IPS-15b (cell line): ENCODE measurements around the gene MAP3K7.

Experiments used
- H3K27me3 ChIP-seq: one replicate; pipeline ENCODE4 v1.6.1; 2013; ENCODE audit warnings: low read length; ENCODE audit not compliant: control insufficient read depth, insufficient read depth
- H3K36me3 ChIP-seq: one replicate; pipeline ENCODE4 v1.6.1; 2013; ENCODE audit warnings: low read length; ENCODE audit not compliant: control insufficient read depth, insufficient read depth
- H3K4me1 ChIP-seq: one replicate; pipeline ENCODE4 v1.6.1; 2013; ENCODE audit warnings: mild to moderate bottlenecking, low read length; ENCODE audit not compliant: control insufficient read depth, insufficient read depth
- H3K4me3 ChIP-seq: one replicate; pipeline ENCODE4 v1.5.1; 2013; ENCODE audit warnings: low read depth, low read length
- H3K9ac ChIP-seq: one replicate; pipeline ENCODE4 v1.6.1; 2013; ENCODE audit warnings: low read depth, mild to moderate bottlenecking, low read length
- H3K9me3 ChIP-seq: one replicate; pipeline ENCODE4 v1.6.1; 2013; ENCODE audit warnings: mild to moderate bottlenecking, low read length; ENCODE audit not compliant: control insufficient read depth, insufficient read depth

The MAP3K7 gene

GRCh38 chr6:90492369-90492768 lies 94.5 kb downstream of the MAP3K7 start:
- Histone ChIP-seq H3K27me3 (no peaks in the 10 kb centered on the region), H3K4me1 (peaks cover 41% of the 10 kb centered on the region), H3K36me3 (no peaks in the 10 kb centered on the region), H3K9ac (no peak overlapping the region), H3K9me3 (no peaks in the 10 kb centered on the region), H3K4me3 (no peak overlapping the region)

- Histone ChIP-seq H3K36me3 (no peaks in the 10 kb centered on the region), H3K4me3 (no peak overlapping the region), H3K9me3 (no peaks in the 10 kb centered on the region), H3K27me3 (no peaks in the 10 kb centered on the region), H3K9ac (no peak overlapping the region), H3K4me1 (peaks cover 32% of the 10 kb centered on the region)
These were observed 96.7 kb downstream of the MAP3K7 start for GRCh38 chr6:90490030-90490716.

- Histone ChIP-seq H3K4me1 (peaks cover 24% of the 10 kb centered on the region), H3K9me3 (no peaks in the 10 kb centered on the region), H3K9ac (no peak overlapping the region), H3K4me3 (no peak overlapping the region), H3K36me3 (no peaks in the 10 kb centered on the region), H3K27me3 (no peaks in the 10 kb centered on the region)
These were observed 98.1 kb downstream of the MAP3K7 start for GRCh38 chr6:90488816-90489215.

- Histone ChIP-seq H3K9me3 (no peaks in the 10 kb centered on the region), H3K36me3 (no peaks in the 10 kb centered on the region), H3K9ac (no peak overlapping the region), H3K4me1 (peaks cover 14% of the 10 kb centered on the region), H3K4me3 (no peak overlapping the region), H3K27me3 (no peaks in the 10 kb centered on the region)
These were observed 101.1 kb downstream of the MAP3K7 start for GRCh38 chr6:90485635-90486277.

- Histone ChIP-seq H3K4me1 (peaks cover 10% of the 10 kb centered on the region), H3K4me3 (no peak overlapping the region), H3K9ac (no peak overlapping the region), H3K36me3 (no peaks in the 10 kb centered on the region), H3K9me3 (no peaks in the 10 kb centered on the region), H3K27me3 (no peaks in the 10 kb centered on the region)
These were observed 102.0 kb downstream of the MAP3K7 start for GRCh38 chr6:90484903-90485302.

- Histone ChIP-seq H3K9ac (no peak overlapping the region), H3K27me3 (no peaks in the 10 kb centered on the region), H3K4me1 (peaks cover 7% of the 10 kb centered on the region), H3K4me3 (no peak overlapping the region), H3K36me3 (no peaks in the 10 kb centered on the region), H3K9me3 (no peaks in the 10 kb centered on the region)
These were observed 102.5 kb downstream of the MAP3K7 start for GRCh38 chr6:90484385-90484784.

- Histone ChIP-seq H3K36me3 (no peaks in the 10 kb centered on the region), H3K4me3 (no peak overlapping the region), H3K9ac (no peak overlapping the region), H3K27me3 (no peaks in the 10 kb centered on the region), H3K9me3 (no peaks in the 10 kb centered on the region), H3K4me1 (peaks cover 10% of the 10 kb centered on the region)
These were observed 102.9 kb downstream of the MAP3K7 start for GRCh38 chr6:90483956-90484355.

GRCh38 chr6:90483116-90483839 lies 103.6 kb downstream of the MAP3K7 start:
- H3K27me3 ChIP-seq = no peaks in the 10 kb centered on the region
- no peak overlapping the region for H3K4me3 ChIP-seq
- peaks cover 16% of the 10 kb centered on the region for H3K4me1 ChIP-seq
- H3K9ac ChIP-seq = no peak overlapping the region
- no peaks in the 10 kb centered on the region for H3K9me3 ChIP-seq
- no peaks in the 10 kb centered on the region for H3K36me3 ChIP-seq

- no peaks in the 10 kb centered on the region for H3K9me3 ChIP-seq
- peaks cover 21% of the 10 kb centered on the region for H3K4me1 ChIP-seq
- H3K4me3 ChIP-seq = no peak overlapping the region
- no peak overlapping the region for H3K9ac ChIP-seq
- no peaks in the 10 kb centered on the region for H3K36me3 ChIP-seq
- no peaks in the 10 kb centered on the region for H3K27me3 ChIP-seq
These were observed 106.2 kb downstream of the MAP3K7 start for GRCh38 chr6:90480666-90481065.

- Histone ChIP-seq H3K4me1 (peaks cover 14% of the 10 kb centered on the region), H3K9me3 (no peaks in the 10 kb centered on the region), H3K27me3 (no peaks in the 10 kb centered on the region), H3K4me3 (no peak overlapping the region), H3K36me3 (no peaks in the 10 kb centered on the region), H3K9ac (no peak overlapping the region)
These were observed 107.3 kb downstream of the MAP3K7 start for GRCh38 chr6:90479603-90479926.

- Histone ChIP-seq H3K4me3 (no peak overlapping the region), H3K4me1 (peaks cover 14% of the 10 kb centered on the region), H3K36me3 (no peaks in the 10 kb centered on the region)
These were observed 107.9 kb downstream of the MAP3K7 start for GRCh38 chr6:90478789-90479602.

More at GRCh38 chr6:90478789-90479602, 107.9 kb downstream of the MAP3K7 start:
- H3K9me3 ChIP-seq = no peaks in the 10 kb centered on the region
- no peak overlapping the region for H3K9ac ChIP-seq
- H3K27me3 ChIP-seq = no peaks in the 10 kb centered on the region
